Colonic mucosa (tissue), 4 donors: ENCODE measurements around the gene KDM4C. TPM values are rescaled to one million over a fixed set of nuclear protein-coding genes. Genes with fewer than 3 reads are reported as not detected.

Experiments
- DNase-seq: peaks from one replicate; pipeline ENCODE4 v3.0.0-alpha.2; 2020
- H3K27ac ChIP-seq: fragments of 200-600 bp; one replicate; pipeline ENCODE4 v1.8.0; 2021
- H3K27me3 ChIP-seq: fragments of 200-600 bp; one replicate; pipeline ENCODE4 v1.8.0; 2021
- H3K36me3 ChIP-seq: fragments of 200-600 bp; one replicate; pipeline ENCODE4 v1.8.0; 2021
- H3K4me1 ChIP-seq: fragments of 200-600 bp; one replicate; pipeline ENCODE4 v1.8.0; 2021; ENCODE audit warnings: mild to moderate bottlenecking
- H3K4me3 ChIP-seq: fragments of 200-600 bp; one replicate; pipeline ENCODE4 v1.8.0; 2021
- H3K9ac ChIP-seq, 2 donors: one replicate each; pipeline ENCODE4 v1.7.0; 2013; ENCODE audit warnings: control low read depth in 2 of 2, low read depth in 2 of 2, low read length in 2 of 2
- H3K9me3 ChIP-seq: fragments of 200-600 bp; one replicate; pipeline ENCODE4 v1.8.0; 2021
- intact Hi-C: fragments of 100-400 bp; cut with DNase I; formaldehyde crosslinking; loops from one replicate; pipeline ENCODE4 v1.14.1; 2022
- total RNA-seq, 2 donors: library from RNA; stranded (reverse); fragmentation: NEBNext Ultra II Directional in 1 of 2; extraction: Animal tissue kit (Norgen Biotek cat#: 25700) in 1 of 2; gene quantifications; one replicate each; pipeline ENCODE4 v1.2.1, GENCODE V29; 2021
- TF ChIP-seq, protein P1 (sequence below): fragments of 200-600 bp; IDR thresholded peaks from one replicate; pipeline ENCODE4 v1.8.0; 2022; ENCODE audit warnings: antibody characterized with exemption, mild to moderate bottlenecking
- donor health status: healthy.
- donor health status: DM: no; HTN: no; CAD: no.
- donor health status: DM: no; HTN: no; CAD: no.

KDM4C gene
- total RNA-seq, 2 donors from 2014 or later: 37.3 to 42.0 TPM

DNA sequence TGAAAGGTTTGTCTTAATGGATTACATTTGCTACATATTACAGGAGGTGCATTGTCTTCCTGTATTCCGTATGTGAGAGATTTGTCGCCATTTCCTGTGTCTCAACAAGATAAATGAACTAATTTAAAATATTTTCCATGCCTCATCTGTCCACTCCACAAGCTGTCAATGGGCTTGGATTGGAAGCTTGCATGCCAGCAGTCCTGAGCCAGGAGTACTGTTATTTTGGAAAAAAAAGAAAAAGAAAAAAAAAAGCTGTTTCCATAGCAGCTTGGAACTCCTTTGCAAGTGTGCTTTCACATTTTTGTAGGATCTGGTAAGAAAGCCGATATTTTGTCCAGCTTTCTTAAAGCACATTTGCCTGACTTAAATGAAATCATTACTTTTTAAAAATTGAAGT, 330.8 kb downstream of the KDM4C start:
- Histone ChIP-seq H3K4me3 (no peak overlapping the region), H3K9me3 (no peaks in the 10 kb centered on the region), H3K4me1 (no peaks in the 10 kb centered on the region), H3K36me3 (no peaks in the 10 kb centered on the region), H3K9ac (no peak overlapping the region), H3K27ac (no peak overlapping the region), H3K27me3 (no peaks in the 10 kb centered on the region)
- intact Hi-C loops: no loop called here
- no peak for DNase-seq
- TF ChIP-seq, protein P1, sequence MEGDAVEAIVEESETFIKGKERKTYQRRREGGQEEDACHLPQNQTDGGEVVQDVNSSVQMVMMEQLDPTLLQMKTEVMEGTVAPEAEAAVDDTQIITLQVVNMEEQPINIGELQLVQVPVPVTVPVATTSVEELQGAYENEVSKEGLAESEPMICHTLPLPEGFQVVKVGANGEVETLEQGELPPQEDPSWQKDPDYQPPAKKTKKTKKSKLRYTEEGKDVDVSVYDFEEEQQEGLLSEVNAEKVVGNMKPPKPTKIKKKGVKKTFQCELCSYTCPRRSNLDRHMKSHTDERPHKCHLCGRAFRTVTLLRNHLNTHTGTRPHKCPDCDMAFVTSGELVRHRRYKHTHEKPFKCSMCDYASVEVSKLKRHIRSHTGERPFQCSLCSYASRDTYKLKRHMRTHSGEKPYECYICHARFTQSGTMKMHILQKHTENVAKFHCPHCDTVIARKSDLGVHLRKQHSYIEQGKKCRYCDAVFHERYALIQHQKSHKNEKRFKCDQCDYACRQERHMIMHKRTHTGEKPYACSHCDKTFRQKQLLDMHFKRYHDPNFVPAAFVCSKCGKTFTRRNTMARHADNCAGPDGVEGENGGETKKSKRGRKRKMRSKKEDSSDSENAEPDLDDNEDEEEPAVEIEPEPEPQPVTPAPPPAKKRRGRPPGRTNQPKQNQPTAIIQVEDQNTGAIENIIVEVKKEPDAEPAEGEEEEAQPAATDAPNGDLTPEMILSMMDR: no peak

DNA sequence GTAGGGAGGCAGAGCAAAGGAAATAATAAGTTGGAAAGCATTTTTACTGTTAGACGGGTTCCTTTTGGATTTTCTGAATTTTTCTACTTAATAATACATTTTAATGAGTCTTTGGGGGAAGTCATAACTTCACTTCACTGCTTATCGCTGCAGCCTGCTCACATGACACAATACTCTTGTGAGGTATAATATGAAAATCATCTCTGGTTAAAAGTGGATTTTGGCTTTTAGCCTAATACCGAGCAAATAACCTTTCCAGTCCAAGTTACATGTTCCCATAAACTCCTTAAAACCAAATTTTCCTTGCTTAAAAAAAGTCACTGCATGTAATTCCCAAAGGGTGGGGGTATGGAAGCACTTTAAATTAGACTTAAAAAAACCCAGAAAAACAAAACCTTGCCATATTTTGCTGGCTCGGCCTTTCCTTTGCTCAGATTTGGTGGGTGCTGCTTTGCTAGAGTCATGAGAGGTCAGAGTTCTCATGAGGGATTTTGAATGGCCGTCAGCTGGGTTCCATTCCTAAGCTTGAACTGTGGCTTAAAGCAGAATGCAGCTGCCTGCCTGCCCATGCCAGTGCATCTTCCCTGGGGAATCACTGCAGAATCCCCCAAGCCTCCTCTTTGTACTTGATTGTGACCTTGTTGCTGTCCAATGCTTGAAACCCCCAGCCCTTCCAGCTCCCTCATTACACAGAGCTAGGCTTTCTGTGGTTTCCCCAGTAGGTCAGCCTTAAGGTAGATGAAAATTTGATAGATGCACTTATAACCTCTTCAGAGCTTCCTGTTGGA, 331.8 kb downstream of the KDM4C start:
- TF ChIP-seq, protein P1: no peak
- H3K9ac ChIP-seq: no peak overlapping the region
- no peaks in the 10 kb centered on the region for H3K9me3 ChIP-seq
- H3K36me3 ChIP-seq: no peaks in the 10 kb centered on the region
- DNase-seq: no peak
- H3K4me3 ChIP-seq: no peak overlapping the region
- H3K27me3 ChIP-seq: no peaks in the 10 kb centered on the region
- H3K4me1 ChIP-seq: no peaks in the 10 kb centered on the region
- intact Hi-C loops: loop anchor here (10.0 kb wide), 1 partner anchor 95 kb away; no protein-coding TSS in a partner anchor
- H3K27ac ChIP-seq: no peak overlapping the region

DNA sequence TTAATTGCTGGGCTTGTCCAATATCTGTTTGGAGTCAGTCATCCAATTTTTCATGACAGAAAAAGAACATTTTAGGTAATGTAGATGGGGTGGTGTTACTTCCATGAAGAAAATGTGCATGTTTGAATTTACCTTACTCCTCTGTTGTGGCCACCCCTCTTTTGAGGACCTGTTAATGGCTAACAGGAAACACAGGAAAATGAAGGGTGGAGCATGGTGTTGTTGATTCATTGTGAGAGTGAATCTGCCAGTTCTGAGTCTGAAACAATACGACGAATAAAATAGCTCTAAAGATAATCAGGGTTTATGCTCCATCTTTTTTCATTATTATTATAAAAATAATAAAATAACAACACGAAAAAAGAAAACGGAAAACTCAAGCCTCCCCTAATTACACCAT, 335.3 kb downstream of the KDM4C start:
- no peaks in the 10 kb centered on the region for H3K36me3 ChIP-seq
- DNase-seq: no peak
- H3K27ac ChIP-seq: no peak overlapping the region
- H3K9ac ChIP-seq: no peak overlapping the region
- no peak overlapping the region for H3K4me3 ChIP-seq
- no peaks in the 10 kb centered on the region for H3K9me3 ChIP-seq
- intact Hi-C loops: loop anchor here (10.0 kb wide), 1 partner anchor 92 kb away; no protein-coding TSS in a partner anchor
- no peaks in the 10 kb centered on the region for H3K27me3 ChIP-seq
- no peaks in the 10 kb centered on the region for H3K4me1 ChIP-seq
- TF ChIP-seq, protein P1: no peak

DNA sequence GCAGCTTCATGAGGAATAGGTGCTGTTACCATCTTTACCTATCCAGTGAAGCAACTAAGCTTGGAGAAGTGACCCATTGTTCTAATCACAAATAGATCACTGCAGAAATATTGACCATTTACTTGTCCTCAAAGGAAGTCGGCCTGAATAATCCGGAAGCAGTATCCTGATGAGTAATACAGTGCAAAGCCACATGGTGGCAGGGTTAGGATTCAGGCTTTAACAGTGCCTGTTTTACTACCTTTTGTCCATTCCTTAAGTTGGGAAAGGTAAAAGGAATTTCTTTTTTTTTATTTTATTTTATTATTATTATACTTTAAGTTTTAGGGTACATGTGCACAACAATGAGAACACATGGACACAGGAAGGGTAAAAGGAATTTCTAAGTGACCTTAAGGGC, 336.3 kb downstream of the KDM4C start:
- no peak overlapping the region for H3K9ac ChIP-seq
- TF ChIP-seq, protein P1: peak; percentile 42
- H3K4me3 ChIP-seq: no peak overlapping the region
- H3K36me3 ChIP-seq: no peaks in the 10 kb centered on the region
- DNase-seq: no peak
- no peaks in the 10 kb centered on the region for H3K27me3 ChIP-seq
- no peaks in the 10 kb centered on the region for H3K4me1 ChIP-seq
- H3K9me3 ChIP-seq: no peaks in the 10 kb centered on the region
- H3K27ac ChIP-seq: no peak overlapping the region
- intact Hi-C loops: loop anchor here (10.0 kb wide), 1 partner anchor 91 kb away; no protein-coding TSS in a partner anchor

DNA sequence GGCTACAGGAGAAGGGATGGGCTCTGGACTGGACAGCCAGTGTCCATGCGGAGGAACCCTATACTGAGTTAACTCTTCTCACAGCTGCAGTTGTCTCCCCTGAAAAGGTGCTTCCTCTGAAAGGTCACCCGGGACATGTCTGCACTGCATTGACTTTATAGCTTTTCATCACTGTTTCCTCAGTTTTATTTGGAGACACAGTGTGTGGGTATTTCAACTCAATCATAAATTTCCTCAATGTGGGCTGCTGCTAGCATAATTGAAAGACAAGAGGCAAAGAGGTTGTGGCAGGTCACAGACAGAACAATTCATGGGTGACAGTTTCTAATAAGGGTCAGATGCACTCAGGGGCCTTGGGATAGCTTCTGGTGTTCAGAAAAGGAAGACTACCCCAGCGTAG, 336.8 kb downstream of the KDM4C start:
- no peaks in the 10 kb centered on the region for H3K36me3 ChIP-seq
- no peak overlapping the region for H3K9ac ChIP-seq
- no peaks in the 10 kb centered on the region for H3K9me3 ChIP-seq
- no peaks in the 10 kb centered on the region for H3K27me3 ChIP-seq
- intact Hi-C loops: loop anchor here (10.0 kb wide), 1 partner anchor 90 kb away; no protein-coding TSS in a partner anchor
- TF ChIP-seq, protein P1: no peak
- no peak for DNase-seq
- H3K27ac ChIP-seq: no peak overlapping the region
- no peaks in the 10 kb centered on the region for H3K4me1 ChIP-seq
- H3K4me3 ChIP-seq: no peak overlapping the region
